DLD1 (cell line): Measurements from ENCODE around the gene SACS.
"Not testable (repeated sequence)": the region's sequence is repeated elsewhere in the genome, so short reads cannot be mapped to it uniquely, and the experiment has no call there.

Source experiments
- in situ Hi-C: cut with HindIII; loops from 2 replicates; pipeline ENCODE4 v1.10.0; 2017; ENCODE audit warnings: low sequenced_read_pairs

The SACS gene

GRCh38 chr13:23320926-23321534 lies 112.5 kb downstream of the SACS start:
- in situ Hi-C loops, result no loop called here

- in situ Hi-C loops, result no loop called here
Observed at GRCh38 chr13:23319883-23320224, 113.6 kb downstream of the SACS start.

GRCh38 chr13:23314837-23315236 lies 118.7 kb downstream of the SACS start:
- in situ Hi-C loops, result not testable (repeated sequence)

- in situ Hi-C loops, result no loop called here
Observed at GRCh38 chr13:23292586-23292985, 140.9 kb downstream of the SACS start.

GRCh38 chr13:23289917-23290357 lies 143.6 kb downstream of the SACS start:
- in situ Hi-C loops, result no loop called here

GRCh38 chr13:23288995-23289394 lies 144.5 kb downstream of the SACS start:
- in situ Hi-C loops, result no loop called here

- in situ Hi-C loops, result no loop called here
Observed at GRCh38 chr13:23288564-23288963, 144.9 kb downstream of the SACS start.

- in situ Hi-C loops, result no loop called here
Observed at GRCh38 chr13:23279321-23279720, 154.2 kb downstream of the SACS start.
